ENCODE results near the gene CDC14B. TPM values are rescaled to one million over a fixed set of nuclear protein-coding genes. Genes with fewer than 3 reads are reported as not detected.

CDC14B gene
- total RNA-seq, 2 donors from 2014 or later: 12.7 to 17.3 TPM

DNA sequence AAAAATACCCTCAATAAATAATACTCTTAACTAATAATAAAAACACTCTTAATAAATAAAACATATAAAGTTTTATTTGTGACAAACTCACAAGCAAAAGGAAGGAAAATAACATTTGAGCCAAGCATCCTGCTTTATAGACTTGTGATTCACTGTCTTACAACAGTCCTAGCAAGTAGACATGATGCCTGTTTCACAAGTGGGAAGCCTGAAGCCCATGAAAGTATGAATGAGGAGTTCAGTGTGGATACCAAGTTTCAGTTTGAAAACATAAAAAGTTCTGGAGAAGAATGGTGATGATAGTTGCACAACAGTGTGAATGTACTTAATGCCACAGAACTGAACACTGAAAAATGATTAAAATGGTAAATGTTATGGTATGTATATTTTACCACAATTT, 158.8 kb downstream of the CDC14B start:
- Histone ChIP-seq H3K4me3 (no peak overlapping the region), H3K27ac (no peak overlapping the region), H3K4me1 (no peaks in the 10 kb centered on the region), H3K27me3 (no peaks in the 10 kb centered on the region), H3K9ac (ENCODE audit: low read depth in 2 of 2, low read length in 2 of 2) (no peak overlapping the region), H3K9me3 (no peaks in the 10 kb centered on the region), H3K36me3 (no peaks in the 10 kb centered on the region)
- no peak for DNase-seq
- TF ChIP-seq, protein P1, sequence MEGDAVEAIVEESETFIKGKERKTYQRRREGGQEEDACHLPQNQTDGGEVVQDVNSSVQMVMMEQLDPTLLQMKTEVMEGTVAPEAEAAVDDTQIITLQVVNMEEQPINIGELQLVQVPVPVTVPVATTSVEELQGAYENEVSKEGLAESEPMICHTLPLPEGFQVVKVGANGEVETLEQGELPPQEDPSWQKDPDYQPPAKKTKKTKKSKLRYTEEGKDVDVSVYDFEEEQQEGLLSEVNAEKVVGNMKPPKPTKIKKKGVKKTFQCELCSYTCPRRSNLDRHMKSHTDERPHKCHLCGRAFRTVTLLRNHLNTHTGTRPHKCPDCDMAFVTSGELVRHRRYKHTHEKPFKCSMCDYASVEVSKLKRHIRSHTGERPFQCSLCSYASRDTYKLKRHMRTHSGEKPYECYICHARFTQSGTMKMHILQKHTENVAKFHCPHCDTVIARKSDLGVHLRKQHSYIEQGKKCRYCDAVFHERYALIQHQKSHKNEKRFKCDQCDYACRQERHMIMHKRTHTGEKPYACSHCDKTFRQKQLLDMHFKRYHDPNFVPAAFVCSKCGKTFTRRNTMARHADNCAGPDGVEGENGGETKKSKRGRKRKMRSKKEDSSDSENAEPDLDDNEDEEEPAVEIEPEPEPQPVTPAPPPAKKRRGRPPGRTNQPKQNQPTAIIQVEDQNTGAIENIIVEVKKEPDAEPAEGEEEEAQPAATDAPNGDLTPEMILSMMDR (IDR thresholded peaks at IDR 0.05): no peak
- intact Hi-C loops (cut with DNase I): no loop called here

DNA sequence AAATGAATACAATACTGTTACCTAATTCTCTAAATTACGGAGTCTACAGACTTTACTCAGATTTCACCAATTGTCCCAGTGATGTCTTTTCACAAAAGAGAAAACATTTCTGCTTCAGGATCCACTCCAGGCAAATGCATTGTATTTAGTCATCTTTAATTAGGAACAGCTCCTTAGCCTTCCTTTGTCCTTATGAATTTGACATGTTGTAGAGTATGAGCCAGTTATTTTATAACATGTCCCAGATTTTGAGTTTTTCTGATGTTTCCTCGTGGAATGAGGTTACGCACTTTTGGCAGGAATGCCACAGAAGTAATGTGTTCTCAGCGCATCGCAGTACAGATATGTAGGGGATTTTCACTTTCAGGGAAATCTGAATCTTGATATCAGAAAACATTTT, 159.2 kb downstream of the CDC14B start:
- TF ChIP-seq, protein P1 (IDR thresholded peaks at IDR 0.05): no peak
- no peak overlapping the region for H3K4me3 ChIP-seq
- H3K36me3 ChIP-seq: no peaks in the 10 kb centered on the region
- no peaks in the 10 kb centered on the region for H3K4me1 ChIP-seq
- H3K9ac ChIP-seq (ENCODE audit: low read depth in 2 of 2, low read length in 2 of 2): no peak overlapping the region
- DNase-seq: no peak
- intact Hi-C loops (cut with DNase I): no loop called here
- H3K27me3 ChIP-seq: no peaks in the 10 kb centered on the region
- no peak overlapping the region for H3K27ac ChIP-seq
- no peaks in the 10 kb centered on the region for H3K9me3 ChIP-seq

DNA sequence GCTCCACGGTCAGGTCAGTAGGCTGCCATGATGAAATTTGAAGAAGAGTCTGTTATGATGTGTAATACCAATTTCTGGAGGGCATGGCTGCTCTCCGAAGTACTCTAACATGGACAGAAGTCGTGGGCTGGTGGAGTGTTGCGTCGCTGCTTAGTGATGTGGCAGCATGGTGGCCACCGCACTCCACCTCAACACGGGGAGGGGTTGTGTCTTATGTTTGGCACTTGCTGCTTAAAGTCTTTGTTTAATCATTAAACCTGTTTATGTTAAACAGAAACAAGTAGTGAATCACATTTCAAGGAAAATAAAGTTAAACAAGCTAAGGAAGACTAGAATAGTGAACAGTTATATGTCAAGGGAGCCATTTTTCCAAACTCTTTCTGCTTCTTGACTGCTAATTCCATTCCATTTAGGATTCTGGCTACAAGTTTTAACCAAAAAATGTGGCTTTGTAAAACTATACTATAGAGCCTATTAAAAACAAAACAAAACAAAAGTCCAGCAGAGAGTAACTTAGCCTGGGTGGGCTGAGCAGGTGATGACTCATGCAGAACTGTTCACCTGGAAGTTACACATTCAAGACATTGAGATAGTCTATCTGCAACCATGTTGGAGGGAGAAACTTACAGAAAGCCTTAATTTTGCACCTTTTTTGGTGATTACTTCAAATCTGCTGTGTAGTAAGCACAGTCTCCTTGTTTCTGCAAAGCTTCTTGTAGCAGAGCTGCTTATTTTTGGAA, 160.2 kb downstream of the CDC14B start:
- no peaks in the 10 kb centered on the region for H3K9me3 ChIP-seq
- H3K4me3 ChIP-seq: no peak overlapping the region
- no peak overlapping the region for H3K9ac ChIP-seq (ENCODE audit: low read depth in 2 of 2, low read length in 2 of 2)
- intact Hi-C loops (cut with DNase I): no loop called here
- H3K27me3 ChIP-seq: no peaks in the 10 kb centered on the region
- H3K36me3 ChIP-seq: no peaks in the 10 kb centered on the region
- TF ChIP-seq, protein P1 (IDR thresholded peaks at IDR 0.05): no peak
- H3K27ac ChIP-seq: no peak overlapping the region
- H3K4me1 ChIP-seq: no peaks in the 10 kb centered on the region
- no peak for DNase-seq

DNA sequence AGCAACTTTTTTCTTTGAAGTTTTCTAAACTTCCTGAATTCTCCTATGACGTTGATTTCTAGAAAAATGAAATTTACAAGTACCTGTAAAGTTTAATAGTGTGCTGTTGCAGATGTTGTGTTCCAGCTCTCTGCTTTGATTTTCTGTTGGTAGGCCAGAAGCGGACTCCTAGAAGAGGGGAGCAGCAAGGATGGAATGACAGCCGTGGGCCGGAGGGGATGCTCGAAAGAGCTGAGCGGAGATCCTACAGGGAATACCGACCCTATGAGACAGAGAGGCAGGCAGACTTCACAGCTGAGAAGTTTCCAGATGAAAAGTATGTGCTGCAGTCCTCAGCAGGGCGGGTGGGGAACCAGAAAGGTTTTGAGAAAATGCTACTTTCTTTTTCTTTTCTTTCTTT, 161.4 kb downstream of the CDC14B start:
- no peak overlapping the region for H3K27ac ChIP-seq
- no peaks in the 10 kb centered on the region for H3K4me1 ChIP-seq
- H3K27me3 ChIP-seq: no peaks in the 10 kb centered on the region
- no peaks in the 10 kb centered on the region for H3K9me3 ChIP-seq
- TF ChIP-seq, protein P1 (IDR thresholded peaks at IDR 0.05): no peak
- no peak overlapping the region for H3K4me3 ChIP-seq
- no peak overlapping the region for H3K9ac ChIP-seq (ENCODE audit: low read depth in 2 of 2, low read length in 2 of 2)
- no peak for DNase-seq
- intact Hi-C loops (cut with DNase I): no loop called here
- H3K36me3 ChIP-seq: no peaks in the 10 kb centered on the region

DNA sequence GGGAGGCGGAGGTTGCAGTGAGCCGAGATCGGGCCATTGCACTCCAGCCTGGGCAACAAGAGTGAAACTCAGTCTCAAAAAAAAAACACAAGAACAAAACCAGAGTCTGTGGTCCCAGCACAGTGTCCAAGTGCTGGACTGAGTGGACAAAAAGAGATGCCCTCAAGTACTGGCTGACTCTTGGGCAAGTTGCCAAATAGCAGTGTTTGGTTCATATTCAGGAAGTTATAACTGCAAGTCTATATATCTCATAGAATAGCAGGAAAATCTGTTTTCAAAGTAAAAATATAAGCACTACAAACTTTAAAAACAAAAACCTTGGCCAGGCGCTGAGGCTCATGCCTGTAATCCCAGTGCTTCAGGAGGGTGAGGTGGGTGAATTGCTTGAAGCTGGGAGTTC, 162.4 kb downstream of the CDC14B start:
- intact Hi-C loops (cut with DNase I): no loop called here

More for the DNA sequence above, 162.4 kb downstream of the CDC14B start:
- no peaks in the 10 kb centered on the region for H3K4me1 ChIP-seq
- no peak overlapping the region for H3K27ac ChIP-seq
- H3K9me3 ChIP-seq: no peaks in the 10 kb centered on the region
- H3K4me3 ChIP-seq: no peak overlapping the region
- DNase-seq: no peak
- no peaks in the 10 kb centered on the region for H3K27me3 ChIP-seq
- no peaks in the 10 kb centered on the region for H3K36me3 ChIP-seq
- TF ChIP-seq, protein P1 (IDR thresholded peaks at IDR 0.05): no peak
- H3K9ac ChIP-seq (ENCODE audit: low read depth in 2 of 2, low read length in 2 of 2): no peak overlapping the region
